D721Med (cell line): ENCODE measurements around the gene RHOU.

Source experiments
- DNase-seq: peaks from one replicate; pipeline ENCODE4 v3.0.0; 2011; ENCODE audit warnings: low spot score; ENCODE audit not compliant: insufficient read length
- FAIRE-seq: peaks from 2 replicates; lab custom pipeline; 2011; peaks lifted over from hg19 to GRCh38; lab: Jason Lieb, UNC
- CTCF ChIP-seq: IDR thresholded peaks from 2 replicates; pipeline ENCODE4 v1.5.1; 2012; ENCODE audit warnings: mild to moderate bottlenecking, control low read depth; ENCODE audit not compliant: insufficient read depth; ENCODE audit errors: missing control alignments

RHOU gene

GRCh38 chr1:228778466-228778865 lies 43.2 kb downstream of the RHOU start:
- FAIRE-seq (no peak), DNase-seq (no peak)
- no peak for TF ChIP-seq CTCF

- TF ChIP-seq CTCF, result no peak
- FAIRE-seq (no peak), DNase-seq (no peak)
Observed at GRCh38 chr1:228778961-228779360, 43.7 kb downstream of the RHOU start.

GRCh38 chr1:228781161-228781808 lies 46.0 kb downstream of the RHOU start:
- TF ChIP-seq CTCF, result no peak
- peak; percentile 100 for FAIRE-seq
- peak; percentile 75 for DNase-seq

- no peak for DNase-seq
- TF ChIP-seq CTCF, result no peak
- peak; percentile 38 for FAIRE-seq
Observed at GRCh38 chr1:228781809-228782661, 46.8 kb downstream of the RHOU start.

- no peak for TF ChIP-seq CTCF
- peak; percentile 46 for FAIRE-seq
- DNase-seq, result no peak
Observed at GRCh38 chr1:228782662-228783417, 47.6 kb downstream of the RHOU start.

GRCh38 chr1:228783418-228784040 lies 48.2 kb downstream of the RHOU start:
- DNase-seq, result no peak
- FAIRE-seq, result no peak
- no peak for TF ChIP-seq CTCF
